ENCODE results near the gene CCNY. TPM values are rescaled to one million over a fixed set of nuclear protein-coding genes. Genes with fewer than 3 reads are reported as not detected.
"Not testable (repeated sequence)": the region's sequence is repeated elsewhere in the genome, so short reads cannot be mapped to it uniquely, and the experiment has no call there.

The CCNY gene
- total RNA-seq, 2 experiments from 2014 or later: 62.5 to 62.8 TPM

DNA sequence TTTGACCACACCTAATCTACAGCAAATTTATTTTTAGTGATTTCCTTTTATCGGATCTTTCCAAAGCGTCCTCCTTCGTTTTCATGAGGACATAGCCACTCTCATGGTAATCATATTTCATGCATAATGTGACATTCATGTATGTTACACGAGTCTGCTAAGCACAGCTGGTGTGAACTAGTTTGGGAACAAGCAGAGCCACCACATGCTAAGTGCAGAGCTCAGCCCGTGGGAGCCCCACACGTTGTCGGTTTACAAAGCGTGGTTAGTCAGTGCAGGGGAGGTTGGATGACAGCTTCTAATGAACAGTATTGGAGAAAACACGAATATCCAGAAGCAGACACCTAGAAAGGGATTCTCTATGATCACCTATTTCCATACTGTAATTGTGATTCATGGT, 190.4 kb downstream of the CCNY start:
- ChIA-PET POLR2A (no interaction called here), CTCF (no interaction called here)

- ChIA-PET CTCF (no interaction called here), POLR2A (no interaction called here)
Measured at GRCh38 chr10:35532141-35532540, 195.8 kb downstream of the CCNY start.

- ChIA-PET POLR2A (no interaction called here), CTCF (no interaction called here)
Measured at GRCh38 chr10:35533565-35533964, 197.3 kb downstream of the CCNY start.

DNA sequence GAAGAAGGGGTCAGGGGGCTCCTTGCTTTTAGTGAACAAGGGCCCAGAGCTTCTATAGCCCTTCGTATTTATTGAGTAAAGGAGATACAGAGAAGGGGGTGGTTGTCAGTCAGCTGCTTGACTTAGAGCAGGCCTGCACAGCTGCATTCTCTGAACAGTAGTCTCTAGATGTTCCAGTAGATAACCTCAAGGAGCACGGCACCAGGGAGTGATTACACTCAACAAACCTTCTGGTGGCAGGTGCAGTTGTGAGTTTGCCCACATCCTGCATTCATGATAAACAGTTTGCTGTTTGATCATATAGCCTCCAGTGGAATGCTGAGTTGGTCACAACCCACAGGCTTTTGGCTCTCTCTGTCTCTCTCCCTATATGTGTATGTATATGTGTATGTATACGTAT, 198.8 kb downstream of the CCNY start:
- ChIA-PET POLR2A (no interaction called here), CTCF (interaction anchor here (0.7 kb wide), 1 partner anchor 1268 kb away, joined by 4 read pairs; no protein-coding TSS in a partner anchor)

DNA sequence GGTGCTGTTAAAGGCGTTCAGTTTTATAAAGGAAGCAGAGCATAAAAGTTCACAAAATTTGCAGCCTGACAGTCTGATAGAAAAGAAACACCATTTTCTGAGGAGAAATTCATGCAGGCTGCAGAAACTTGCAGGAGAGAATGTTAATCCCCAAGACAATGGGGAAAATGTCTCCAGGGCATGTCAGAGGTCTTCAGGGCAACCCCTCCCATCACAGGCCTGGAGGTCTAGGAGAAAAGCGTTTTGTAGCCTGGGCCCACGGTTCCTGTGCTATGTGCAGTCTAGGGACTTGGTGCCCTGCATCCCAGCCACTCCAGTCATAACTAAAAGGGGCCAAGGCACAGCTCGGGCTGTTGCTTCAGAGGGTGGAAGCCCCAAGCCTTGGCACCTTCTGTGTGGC, 200.5 kb downstream of the CCNY start:
- CTCF ChIA-PET: no interaction called here
- POLR2A ChIA-PET: no interaction called here

GRCh38 chr10:35537925-35538324, 201.6 kb downstream of the CCNY start:
- CTCF ChIA-PET, POLR2A ChIA-PET: not testable (repeated sequence)

- CTCF ChIA-PET: interaction anchor here (0.5 kb wide), 1 partner anchor 412 kb away, joined by 3 read pairs; no protein-coding TSS in a partner anchor
Measured at GRCh38 chr10:35540296-35541164, 204.2 kb downstream of the CCNY start.

DNA sequence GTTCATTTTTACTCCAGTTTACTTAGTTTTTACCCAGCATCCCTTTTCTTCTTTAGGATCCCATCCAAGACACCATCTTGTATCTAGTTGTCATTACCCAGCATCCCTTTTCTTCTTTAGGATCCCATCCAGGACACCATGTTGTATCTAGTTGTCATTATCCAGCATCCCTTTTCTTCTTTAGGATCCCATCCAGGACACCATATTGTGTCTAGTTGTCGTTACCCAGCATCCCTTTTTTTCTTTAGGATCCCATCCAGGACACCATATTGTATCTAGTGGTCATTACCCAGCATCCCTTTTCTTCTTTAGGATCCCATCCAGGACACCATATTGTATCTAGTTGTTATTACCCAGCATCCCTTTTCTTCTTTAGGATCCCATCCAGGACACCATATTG, 205.4 kb downstream of the CCNY start:
- CTCF ChIA-PET: no interaction called here
- POLR2A ChIA-PET: no interaction called here

More at GRCh38 chr10:35540296-35541164, 204.2 kb downstream of the CCNY start:
- POLR2A ChIA-PET: no interaction called here

DNA sequence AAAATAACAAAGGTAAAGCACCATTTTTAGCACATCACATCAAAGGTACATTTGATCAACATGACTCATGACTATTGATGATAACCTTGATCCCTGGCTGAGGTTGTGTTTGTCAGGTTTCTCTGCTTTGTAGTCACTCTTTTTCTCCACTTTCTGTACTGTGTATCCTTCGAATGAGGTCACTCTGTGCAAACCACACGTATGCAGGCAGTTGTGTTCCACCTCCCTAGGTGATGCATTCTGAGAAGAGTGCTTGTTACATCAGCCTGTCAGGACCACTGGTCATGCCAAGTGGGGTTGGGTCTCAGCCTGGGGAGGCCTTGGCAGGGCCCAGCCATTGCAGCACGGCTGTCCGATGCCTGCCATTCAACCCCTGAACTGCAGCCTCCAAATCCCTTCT, 206.0 kb downstream of the CCNY start:
- CTCF ChIA-PET: no interaction called here
- POLR2A ChIA-PET: no interaction called here

DNA sequence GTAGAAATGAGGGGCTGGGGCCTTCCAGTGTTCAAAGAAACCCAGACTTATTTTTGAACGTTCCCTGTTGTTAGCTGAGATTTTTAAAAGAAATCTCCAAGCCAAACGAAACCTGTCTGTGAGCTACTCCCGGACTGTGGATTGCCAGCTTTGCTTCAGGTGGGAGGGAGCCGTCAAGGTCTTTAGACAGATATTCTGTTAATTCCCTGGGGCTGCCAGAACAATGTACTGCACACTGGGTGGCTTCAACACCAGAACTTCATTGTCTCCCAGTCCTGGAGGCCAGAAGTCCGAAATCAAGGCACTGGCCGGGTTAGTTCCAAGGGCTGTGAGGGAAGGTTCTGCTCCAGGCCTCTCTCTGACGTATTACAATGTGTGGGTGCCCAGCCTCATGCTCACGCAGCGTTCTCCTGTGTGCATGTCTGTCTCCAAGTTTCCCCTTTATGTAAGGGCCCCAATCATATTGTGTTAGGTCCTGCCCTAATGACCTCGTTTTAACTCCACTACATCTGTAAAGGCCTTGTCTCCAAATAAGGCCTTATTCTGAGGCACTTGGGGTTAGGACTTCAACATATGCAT, 208.9 kb downstream of the CCNY start:
- CTCF ChIA-PET: no interaction called here
- POLR2A ChIA-PET: no interaction called here

GRCh38 chr10:35545878-35546590, 209.7 kb downstream of the CCNY start:
- CTCF ChIA-PET: interaction anchor here (1.1 kb wide), 1 partner anchor 16 kb away, joined by 6 read pairs; no protein-coding TSS in a partner anchor
- POLR2A ChIA-PET: no interaction called here

- ChIA-PET POLR2A (no interaction called here), CTCF (interaction anchor here (1.1 kb wide), 1 partner anchor 16 kb away, joined by 6 read pairs; no protein-coding TSS in a partner anchor)
Measured at GRCh38 chr10:35546824-35547225, 210.5 kb downstream of the CCNY start.

DNA sequence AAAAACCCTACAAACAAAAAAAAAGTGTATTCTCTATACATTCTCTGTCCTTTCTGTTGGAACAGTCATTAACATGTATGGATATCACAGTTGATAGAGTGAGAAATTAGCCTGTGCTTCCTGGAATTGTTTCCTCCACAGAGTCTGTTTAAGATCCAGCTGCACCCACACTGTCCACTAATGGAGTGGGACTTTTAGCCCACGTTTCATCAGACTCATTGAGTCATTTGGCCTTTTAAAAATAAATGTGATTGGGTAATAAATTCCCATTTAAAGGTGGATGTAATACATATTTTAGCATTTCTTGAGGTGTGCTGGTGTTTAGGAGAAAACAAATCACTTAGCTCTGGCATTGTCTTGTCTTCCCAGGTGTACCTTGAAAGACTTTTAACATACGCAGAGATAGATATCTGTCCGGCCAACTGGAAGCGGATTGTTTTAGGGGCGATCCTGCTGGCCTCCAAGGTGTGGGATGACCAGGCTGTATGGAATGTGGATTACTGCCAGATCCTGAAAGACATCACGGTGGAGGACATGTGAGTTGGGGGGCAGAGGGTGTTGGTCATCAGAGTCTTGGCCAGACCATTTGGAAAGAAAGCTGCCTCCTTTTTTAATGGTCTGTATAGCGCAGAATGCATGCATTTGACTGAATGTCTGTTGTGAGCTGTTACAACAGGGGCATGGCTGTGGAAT, 216.5 kb downstream of the CCNY start:
- CTCF ChIA-PET: no interaction called here

DNA sequence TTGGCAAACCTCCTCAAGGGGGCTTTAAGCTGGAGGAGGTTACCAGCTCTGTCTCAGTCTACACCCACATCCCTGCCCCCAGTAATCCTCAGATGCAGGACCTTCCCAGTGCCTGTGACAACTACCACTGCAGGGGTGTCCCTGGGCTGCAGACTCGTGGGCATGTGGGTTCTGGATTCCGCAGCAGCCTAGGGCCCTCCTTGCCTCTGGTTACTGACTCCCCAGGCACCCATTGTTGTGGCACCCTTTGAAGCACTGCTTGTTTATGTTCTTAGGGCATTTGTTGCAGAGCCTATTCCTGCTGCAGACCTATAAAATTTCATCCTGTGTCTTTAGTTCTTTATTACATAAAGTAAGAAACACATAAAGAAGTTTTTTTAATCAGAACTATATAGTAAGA, 217.7 kb downstream of the CCNY start:
- POLR2A ChIA-PET: no interaction called here
- CTCF ChIA-PET: no interaction called here

More for the DNA sequence above, 216.5 kb downstream of the CCNY start:
- POLR2A ChIA-PET: no interaction called here

DNA sequence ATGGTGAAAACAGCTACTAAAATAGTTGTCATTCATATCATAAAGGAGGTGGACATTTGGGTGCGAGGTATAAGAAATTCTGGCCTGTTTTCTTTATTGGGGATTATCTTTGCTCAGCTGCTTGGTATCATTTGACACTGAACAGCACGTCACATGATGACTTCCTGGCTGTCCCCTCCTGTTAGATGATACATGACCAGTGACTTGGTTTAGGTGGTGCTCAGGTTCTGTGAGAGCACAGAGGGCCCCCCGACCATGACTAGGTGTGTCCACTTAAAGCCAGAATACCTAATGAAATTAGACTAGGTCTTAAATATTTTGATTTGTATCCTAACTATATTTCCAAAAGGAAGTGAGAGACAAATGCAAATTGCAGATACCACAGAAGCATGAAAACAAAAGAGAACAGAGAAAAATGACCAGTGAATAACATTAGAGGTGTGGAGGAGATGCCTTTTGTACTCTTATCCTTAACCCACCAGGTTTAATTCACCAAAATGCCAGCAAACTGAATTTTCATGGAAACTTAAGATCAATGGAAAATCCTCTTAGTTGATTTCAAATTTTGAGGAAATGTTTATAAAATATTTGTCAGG, 218.2 kb downstream of the CCNY start:
- POLR2A ChIA-PET: no interaction called here
- CTCF ChIA-PET: no interaction called here

DNA sequence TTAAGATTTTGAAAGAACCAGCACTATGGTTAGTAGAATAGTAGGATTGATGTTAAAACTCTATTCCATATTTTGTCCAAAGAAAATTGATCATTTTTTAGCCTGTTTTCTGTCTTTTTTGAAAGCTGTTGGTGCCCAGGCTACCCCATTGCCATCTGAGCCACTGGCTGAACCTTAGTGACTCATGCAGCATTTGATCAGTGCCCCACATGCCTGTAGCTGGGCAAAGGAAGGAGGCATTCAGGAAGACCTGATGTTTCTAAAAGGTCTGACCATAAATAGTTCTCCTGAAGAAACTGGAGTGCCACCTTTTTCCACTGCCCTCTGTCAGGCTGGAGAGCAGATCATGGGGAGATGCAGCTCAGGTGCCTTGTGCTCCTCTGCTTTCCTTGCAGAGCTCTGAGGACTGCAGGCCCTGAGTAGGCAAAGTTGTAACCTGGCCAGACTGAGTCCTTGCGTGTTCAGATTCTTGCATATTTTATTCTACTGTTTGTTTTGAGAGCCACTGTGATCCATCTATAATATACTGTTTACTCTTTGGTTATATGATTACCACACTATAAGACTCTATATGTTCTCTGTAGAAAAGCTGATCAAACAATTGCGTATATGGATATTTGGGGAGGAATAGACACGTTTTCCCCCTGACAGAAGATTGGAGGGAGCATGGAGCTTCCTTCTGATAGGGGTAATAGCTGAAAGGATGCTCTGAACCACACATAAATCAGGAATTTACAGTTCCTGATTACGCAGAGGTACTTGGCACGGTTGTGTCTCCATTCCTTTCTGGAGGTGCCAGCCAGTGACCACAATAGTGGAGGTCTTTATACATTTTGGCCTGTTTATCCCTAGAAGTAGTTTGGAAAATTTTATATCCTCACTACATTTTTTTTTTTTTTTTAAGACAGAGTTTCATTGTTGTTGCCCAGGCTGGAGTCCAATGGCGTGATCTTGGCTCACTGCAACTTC, 219.9 kb downstream of the CCNY start:
- CTCF ChIA-PET: no interaction called here
- POLR2A ChIA-PET: no interaction called here

- POLR2A ChIA-PET: no interaction called here
- CTCF ChIA-PET: no interaction called here
Measured at GRCh38 chr10:35558276-35558675, 222.0 kb downstream of the CCNY start.

DNA sequence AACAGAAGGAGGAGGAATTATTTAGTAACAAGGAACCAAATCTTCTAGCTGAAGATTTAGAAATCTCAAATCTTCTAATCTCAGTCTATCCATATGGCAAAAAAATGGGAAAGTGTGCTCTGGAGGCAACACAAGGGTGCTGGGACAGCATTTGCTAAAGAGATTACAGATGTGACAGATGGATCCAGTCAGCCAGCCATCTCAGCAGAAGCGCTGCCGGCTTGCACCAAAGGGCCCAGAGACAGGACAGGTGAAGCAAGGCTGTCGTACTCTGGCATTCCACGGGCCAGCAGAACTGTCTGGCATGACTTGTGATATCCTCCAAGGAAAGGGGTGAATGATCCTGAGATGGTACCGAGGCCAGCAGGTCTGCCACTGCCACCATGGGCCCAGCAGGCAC, 223.1 kb downstream of the CCNY start:
- ChIA-PET POLR2A (no interaction called here), CTCF (no interaction called here)

DNA sequence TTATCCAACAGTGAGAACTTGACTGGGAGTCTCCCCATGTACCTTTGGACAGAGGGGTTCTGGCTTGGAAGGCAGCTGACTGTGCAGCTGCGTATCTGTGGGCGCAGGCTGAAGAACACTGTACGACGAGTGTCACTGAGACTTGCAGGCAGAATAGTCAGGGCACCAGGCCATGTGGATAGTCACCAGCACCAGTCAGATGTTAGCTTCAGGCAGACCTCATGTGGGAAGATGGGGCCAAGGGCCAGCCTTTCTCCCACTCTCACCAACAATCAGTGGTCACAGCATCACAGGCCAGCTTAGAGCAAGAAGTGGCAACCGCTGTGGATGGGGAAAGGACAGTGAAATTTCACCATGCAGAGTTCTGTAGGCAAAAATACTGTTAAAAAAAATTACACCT, 225.4 kb downstream of the CCNY start:
- CTCF ChIA-PET: interaction anchor here (0.6 to 2.1 kb wide), 3 partner anchors 15 to 321 kb away, joined by 3 to 6 read pairs (median 5); no protein-coding TSS in a partner anchor
- POLR2A ChIA-PET: no interaction called here

Measured in activated CD8-positive, alpha-beta memory T cell treated with anti-CD3 and anti-CD28 coated beads for 36 hours (primary cell).